ENCODE measurements around the gene MYH10. TPM values are rescaled to one million over a fixed set of nuclear protein-coding genes. Genes with fewer than 3 reads are reported as not detected.

The MYH10 gene
- total and polyA plus RNA-seq, 4 donors, result 9.1 to 79.1 (median 25.9) TPM

GRCh38 chr17:8502126-8502525 lies 128.4 kb downstream of the MYH10 start (continued):
- no peak for TF ChIP-seq CTCF (IDR thresholded peaks at IDR 0.05; ENCODE audit: low read depth, low read length, missing input control)

- Histone ChIP-seq H3K27ac (ENCODE audit: low read depth in 1 of 2, low read length in 2 of 2) (no peak overlapping the region), H3K36me3 (ENCODE audit: control insufficient read depth in 4 of 4, insufficient read depth in 3 of 4, low read depth in 1 of 4, low read length in 3 of 4) (peaks cover 5 to 47% (median 19%) of the 10 kb centered on the region in 4 donors), H3K27me3 (ENCODE audit: control insufficient read depth in 4 of 4, insufficient read depth in 4 of 4, low read length in 3 of 4) (no peaks in the 10 kb centered on the region), H3K4me1 (ENCODE audit: control insufficient read depth in 4 of 4, insufficient read depth in 4 of 4, low read length in 3 of 4) (no peaks in the 10 kb centered on the region), H3K9me3 (ENCODE audit: control insufficient read depth in 4 of 4, low read length in 3 of 4) (no peaks in the 10 kb centered on the region), H3K9ac (ENCODE audit: low read depth in 1 of 2, low read length in 2 of 2) (no peak overlapping the region), H3K4me3 (ENCODE audit: low read depth in 1 of 3, low read length in 3 of 3) (no peak overlapping the region)
- DNase-seq (ENCODE audit: low spot score), result no peak
- WGBS, result 93% methylated on average over 8 of the region's 8 CpGs
- no peak for TF ChIP-seq FOXA2 (IDR thresholded peaks at IDR 0.05)
- TF ChIP-seq JUND (IDR thresholded peaks at IDR 0.05), result no peak
- TF ChIP-seq SP1 (IDR thresholded peaks at IDR 0.05), result no peak
- no peak for TF ChIP-seq HNF4G (IDR thresholded peaks at IDR 0.05)
- no peak for TF ChIP-seq RAD21 (IDR thresholded peaks at IDR 0.05)
- TF ChIP-seq NR2F2 (IDR thresholded peaks at IDR 0.05), result no peak
- no peak for TF ChIP-seq GABPA (IDR thresholded peaks at IDR 0.05 in 1 of 2, conservative IDR thresholded peaks at IDR 0.05 in 1 of 2)
- TF ChIP-seq REST (IDR thresholded peaks at IDR 0.05), result no peak
- no peak for TF ChIP-seq CTCF (IDR thresholded peaks at IDR 0.05; ENCODE audit: low read depth, low read length, missing input control)
- TF ChIP-seq FOXA1 (IDR thresholded peaks at IDR 0.05), result no peak
- TF ChIP-seq HNF4A (conservative IDR thresholded peaks at IDR 0.05), result no peak
- no peak for TF ChIP-seq YY1 (IDR thresholded peaks at IDR 0.05)
- TF ChIP-seq ZBTB33 (IDR thresholded peaks at IDR 0.05), result no peak
- TF ChIP-seq EGR1 (IDR thresholded peaks at IDR 0.05; ENCODE audit: low read depth in 2 of 2), result no peak
- TF ChIP-seq RXRA (IDR thresholded peaks at IDR 0.05), result no peak
- no peak for TF ChIP-seq MAX (IDR thresholded peaks at IDR 0.05)
- TF ChIP-seq TAF1 (conservative IDR thresholded peaks at IDR 0.05), result no peak
- no peak for TF ChIP-seq ATF3 (IDR thresholded peaks at IDR 0.05)
These were observed 129.9 kb downstream of the MYH10 start for GRCh38 chr17:8500609-8501008.

All from liver (tissue), 9 donors.